AG09319 (cell line): ENCODE measurements around the gene AFAP1.

Experiments
- DNase-seq: peaks from one replicate; pipeline ENCODE4 v3.0.0-alpha.2; 2010; ENCODE audit warnings: low read depth; ENCODE audit errors: extremely low read depth
- CTCF ChIP-seq: IDR thresholded peaks from 2 replicates; pipeline ENCODE4 v1.5.1; 2011; ENCODE audit warnings: low read depth, mild to moderate bottlenecking, inconsistent platforms, low read length, moderate library complexity

Gene AFAP1

GRCh38 chr4:7822137-7822505, 117.5 kb downstream of the AFAP1 start:
- no peak for DNase-seq
- TF ChIP-seq CTCF: no peak

GRCh38 chr4:7821245-7822136, 118.2 kb downstream of the AFAP1 start:
- no peak for TF ChIP-seq CTCF
- DNase-seq: no peak

DNA sequence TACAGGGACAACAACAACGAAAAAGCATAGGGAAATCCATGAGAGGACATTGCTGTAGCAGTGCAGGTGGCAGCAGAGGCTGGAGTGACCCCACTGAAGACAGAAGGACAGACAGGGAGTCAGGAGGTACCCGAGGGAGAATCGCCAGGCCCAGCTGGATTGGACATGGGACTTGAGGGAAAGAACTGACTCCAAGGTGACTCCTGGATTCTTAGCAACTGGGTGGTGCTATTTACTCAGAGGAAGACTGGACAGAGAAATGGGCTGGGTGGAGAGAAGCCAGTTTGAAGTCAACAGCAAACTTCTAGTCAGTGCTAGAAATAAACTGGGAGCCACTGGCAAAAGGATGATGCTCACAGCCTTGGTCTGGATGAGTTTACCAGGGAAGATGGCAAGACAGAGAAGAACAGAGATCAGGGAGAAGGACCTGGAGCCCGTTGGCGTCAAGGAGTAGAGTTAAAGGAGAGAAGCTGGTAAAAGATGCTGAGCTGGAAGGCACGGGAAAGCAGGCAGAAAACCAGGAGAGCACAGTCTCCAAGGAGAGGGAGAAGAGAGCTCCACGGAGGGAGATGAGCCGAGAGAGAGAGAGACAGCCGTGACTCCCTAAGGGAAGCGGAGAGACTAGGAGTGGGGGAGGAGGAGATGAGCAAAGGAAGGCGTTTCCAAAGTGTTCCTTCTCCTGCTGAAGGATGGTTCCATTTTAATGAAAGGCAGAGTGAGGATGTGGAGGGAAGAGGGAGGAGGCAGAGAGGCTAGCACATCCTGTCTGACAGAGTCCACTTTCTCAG, 119.4 kb downstream of the AFAP1 start:
- DNase-seq: no peak
- TF ChIP-seq CTCF: no peak

DNA sequence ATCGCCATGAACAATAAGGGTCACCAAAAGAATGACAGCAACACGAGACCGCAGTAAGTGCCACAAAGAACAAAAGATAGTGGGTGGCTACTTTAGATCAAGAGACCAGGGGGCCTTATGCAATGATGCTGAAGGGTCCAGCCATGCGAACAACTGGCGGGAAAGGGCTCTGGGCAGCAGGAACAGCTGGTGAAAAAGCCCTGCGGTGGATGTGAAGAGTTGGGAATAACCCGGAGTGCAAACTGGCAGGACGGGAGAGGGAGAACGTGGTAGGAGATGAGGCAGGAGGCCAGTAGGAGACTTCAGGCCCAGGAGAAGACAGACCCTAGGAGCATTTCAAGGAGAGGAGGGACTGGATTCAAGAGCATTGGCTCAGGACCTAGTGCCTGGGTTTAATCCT, 120.2 kb downstream of the AFAP1 start:
- TF ChIP-seq CTCF: no peak
- DNase-seq: no peak

DNA sequence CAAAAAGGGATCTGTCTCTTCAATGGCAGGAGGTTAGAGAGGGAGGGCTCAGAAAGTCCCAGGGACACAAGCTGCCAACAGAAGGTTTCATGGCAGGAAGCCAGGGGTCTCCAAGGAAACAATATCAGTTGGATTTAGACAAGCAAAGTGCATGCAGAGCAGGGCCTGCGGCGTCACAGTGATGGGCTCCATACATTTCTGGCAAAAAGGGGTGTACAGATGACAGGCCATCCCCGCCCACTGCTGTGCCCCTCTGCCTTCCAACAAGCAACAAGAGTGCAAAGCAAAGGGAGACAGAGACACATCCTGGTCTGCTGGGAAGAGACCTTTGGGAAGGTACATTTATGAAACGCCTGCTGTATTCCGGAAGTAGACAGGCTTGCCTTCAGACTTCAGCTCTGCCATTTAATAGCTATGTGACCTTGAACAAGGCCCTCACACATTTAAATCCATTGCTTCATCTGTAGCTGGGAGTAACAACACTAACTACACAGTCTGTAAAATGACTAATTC, 121.2 kb downstream of the AFAP1 start:
- DNase-seq: no peak
- TF ChIP-seq CTCF: no peak

- no peak for TF ChIP-seq CTCF
- no peak for DNase-seq
These were observed 121.7 kb downstream of the AFAP1 start for GRCh38 chr4:7817877-7818398.

DNA sequence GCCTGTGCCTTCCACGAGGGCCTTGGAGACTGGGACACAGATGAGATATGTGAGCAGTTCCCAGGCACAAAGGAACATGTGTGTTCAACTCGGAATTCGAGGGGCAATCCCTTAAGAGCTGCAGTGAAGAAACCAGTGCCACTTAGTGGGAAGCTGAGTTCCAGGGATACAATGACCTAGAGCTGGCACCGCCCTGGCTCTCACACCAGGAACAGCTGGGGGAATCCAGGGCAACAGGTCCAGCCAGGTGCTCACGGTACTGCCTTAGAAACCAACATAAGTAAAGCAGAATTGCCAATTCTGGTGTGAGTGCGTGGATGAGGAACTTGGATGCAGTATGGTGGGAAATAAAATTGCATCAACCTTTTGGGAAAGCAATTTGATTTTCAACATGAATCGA, 122.9 kb downstream of the AFAP1 start:
- DNase-seq: no peak
- no peak for TF ChIP-seq CTCF
